Transverse colon (tissue), 4 donors: Measurements from ENCODE around the gene CFAP92.

Source experiments
- CTCF ChIP-seq, 5 experiments: fragments of 200-600 bp in 3 of 5; fragments of 450-650 bp in 2 of 5; sonication (generic) in 3 of 5; IDR thresholded peaks; 1 replicate in 2 of 5; 2 replicates in 3 of 5; pipeline ENCODE4 v1.5.1; 2016 to 2017; ENCODE audit warnings: antibody characterized with exemption in 5 of 5, inconsistent platforms in 3 of 5, mild to moderate bottlenecking in 2 of 5, moderate library complexity in 1 of 5
- EP300 ChIP-seq: sonication (generic); formaldehyde crosslinking; IDR thresholded peaks from one replicate; pipeline ENCODE4 v1.6.1; 2017; ENCODE audit warnings: antibody characterized with exemption, low read depth
- POLR2A ChIP-seq: fragments of 450-650 bp; IDR thresholded peaks from one replicate; pipeline ENCODE4 v1.6.1; 2016; ENCODE audit warnings: antibody characterized with exemption, mild to moderate bottlenecking, moderate library complexity
- POLR2AphosphoS5 ChIP-seq, 3 donors: sonication (generic); formaldehyde crosslinking; IDR thresholded peaks; one replicate each; pipeline ENCODE4 v1.6.1; 2016; ENCODE audit warnings: antibody characterized with exemption in 3 of 3

- TF ChIP-seq CTCF (IDR thresholded peaks at IDR 0.05) (no peak), EP300 (no peak), POLR2AphosphoS5 (IDR thresholded peaks at IDR 0.05) (no peak), POLR2A (no peak)
These were observed 43.5 kb downstream of the CFAP92 start for GRCh38 chr3:128950223-128950938.
